GM04503 (cell line): ENCODE data around the gene TTLL13.

ENCODE experiments used
- DNase-seq: peaks from one replicate; pipeline ENCODE4 v3.0.0-alpha.2; 2012; ENCODE audit warnings: low read depth

Gene TTLL13, protein sequence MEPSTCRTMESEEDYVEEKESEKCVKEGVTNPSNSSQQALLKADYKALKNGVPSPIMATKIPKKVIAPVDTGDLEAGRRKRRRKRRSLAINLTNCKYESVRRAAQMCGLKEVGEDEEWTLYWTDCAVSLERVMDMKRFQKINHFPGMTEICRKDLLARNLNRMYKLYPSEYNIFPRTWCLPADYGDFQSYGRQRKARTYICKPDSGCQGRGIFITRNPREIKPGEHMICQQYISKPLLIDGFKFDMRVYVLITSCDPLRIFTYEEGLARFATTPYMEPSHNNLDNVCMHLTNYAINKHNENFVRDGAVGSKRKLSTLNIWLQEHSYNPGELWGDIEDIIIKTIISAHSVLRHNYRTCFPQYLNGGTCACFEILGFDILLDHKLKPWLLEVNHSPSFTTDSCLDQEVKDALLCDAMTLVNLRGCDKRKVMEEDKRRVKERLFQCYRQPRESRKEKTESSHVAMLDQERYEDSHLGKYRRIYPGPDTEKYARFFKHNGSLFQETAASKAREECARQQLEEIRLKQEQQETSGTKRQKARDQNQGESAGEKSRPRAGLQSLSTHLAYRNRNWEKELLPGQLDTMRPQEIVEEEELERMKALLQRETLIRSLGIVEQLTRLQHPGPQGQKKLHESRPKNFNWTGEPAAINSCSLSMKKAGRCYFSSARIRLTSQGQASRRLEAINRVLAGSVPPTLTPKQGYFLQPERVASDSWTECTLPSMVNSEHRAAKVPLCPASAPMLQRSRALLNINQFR

DNA sequence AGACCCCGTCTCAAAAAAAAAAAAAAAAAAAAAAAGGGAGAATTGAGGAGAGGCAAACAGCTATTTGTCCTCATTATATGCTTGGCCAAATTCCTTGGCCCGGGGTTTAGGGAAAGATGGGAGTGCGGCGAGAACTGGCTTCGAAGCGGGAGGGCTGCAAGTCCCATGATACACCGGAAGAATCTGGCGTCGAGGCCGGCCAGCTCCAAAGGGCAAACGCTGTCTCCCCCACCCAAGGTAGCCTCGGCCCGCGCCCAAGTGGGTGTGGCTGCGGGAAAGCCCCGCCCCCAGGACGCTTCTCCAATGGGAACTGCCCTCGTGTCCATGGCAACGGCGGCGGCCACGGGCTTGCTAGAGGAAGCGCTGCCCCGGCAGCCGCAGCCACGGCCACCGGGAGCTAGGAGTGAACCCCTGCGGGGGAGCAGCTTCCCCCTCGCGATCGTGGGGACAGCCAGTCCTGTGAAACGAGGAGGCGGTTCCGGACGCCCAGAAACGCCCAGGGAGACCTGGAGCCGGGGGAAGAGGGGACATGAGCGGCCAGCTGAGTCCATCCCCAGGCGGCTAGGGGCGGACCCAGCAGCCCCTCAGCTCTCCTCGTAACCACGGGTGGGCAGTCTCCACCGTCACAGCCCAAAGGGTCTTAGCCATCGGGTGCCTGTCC is at the start of gene TTLL13:
TTLL13 (plus strand) TSS at position 354 of the 661 bp plus-strand sequence. CDS start 1,075 bp downstream, outside the sequence.
- DNase-seq = no peak

DNA sequence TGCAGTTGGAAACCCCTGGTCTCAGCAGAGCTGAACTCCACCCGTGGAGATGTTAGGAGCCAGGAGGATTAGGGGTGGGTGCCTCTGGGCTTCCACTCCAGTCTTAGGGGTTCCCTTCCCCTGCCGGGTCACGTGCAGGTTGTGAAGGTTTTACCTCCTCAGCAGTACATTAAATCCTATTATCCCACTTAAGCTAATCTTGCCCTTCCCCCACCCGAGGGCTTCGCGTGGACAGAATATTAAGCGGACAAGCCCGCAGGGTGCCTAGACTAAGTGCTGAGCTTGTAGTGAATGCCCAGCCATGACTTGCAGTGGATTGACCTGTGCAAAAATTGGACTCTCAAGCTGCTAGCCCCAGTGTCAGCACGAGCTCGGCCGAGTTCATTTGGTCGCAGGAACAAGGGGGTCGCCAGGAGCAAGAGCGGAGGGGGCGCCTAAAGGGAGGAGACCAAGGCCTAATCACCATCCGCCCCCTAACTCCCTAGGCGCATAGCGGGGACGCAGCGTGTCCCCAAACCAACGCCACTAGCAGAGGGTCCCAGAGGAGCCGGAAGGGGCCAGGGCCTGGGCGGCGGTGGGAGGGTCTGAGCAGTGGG is 48.7 kb upstream of the TTLL13 start:
- DNase-seq = no peak

DNA sequence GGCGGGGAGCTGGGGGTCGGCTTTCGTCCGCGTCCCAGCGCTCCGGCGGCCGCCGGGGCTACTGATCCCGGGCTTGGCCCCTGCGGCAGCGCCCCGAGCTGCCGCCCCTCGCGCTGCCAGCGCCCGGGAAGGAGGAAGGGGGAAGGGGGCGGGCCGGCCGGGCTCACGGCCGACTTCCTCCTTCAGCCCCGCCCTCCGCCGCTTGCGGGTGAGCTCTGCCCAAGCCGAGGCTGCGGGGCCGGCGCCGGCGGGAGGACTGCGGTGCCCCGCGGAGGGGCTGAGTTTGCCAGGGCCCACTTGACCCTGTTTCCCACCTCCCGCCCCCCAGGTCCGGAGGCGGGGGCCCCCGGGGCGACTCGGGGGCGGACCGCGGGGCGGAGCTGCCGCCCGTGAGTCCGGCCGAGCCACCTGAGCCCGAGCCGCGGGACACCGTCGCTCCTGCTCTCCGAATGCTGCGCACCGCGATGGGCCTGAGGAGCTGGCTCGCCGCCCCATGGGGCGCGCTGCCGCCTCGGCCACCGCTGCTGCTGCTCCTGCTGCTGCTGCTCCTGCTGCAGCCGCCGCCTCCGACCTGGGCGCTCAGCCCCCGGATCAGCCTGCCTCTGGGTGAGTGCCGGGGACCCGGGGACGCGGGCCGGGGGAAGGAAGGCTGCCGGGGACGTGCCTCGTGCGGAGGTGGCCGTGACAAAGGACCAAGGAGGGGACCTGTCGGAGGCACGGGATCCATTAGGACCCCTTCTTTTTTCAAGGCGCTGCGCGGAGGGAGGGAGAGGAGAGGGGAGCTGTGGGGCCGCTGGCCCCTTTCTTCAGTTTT is 48.0 kb upstream of the TTLL13 start, which contains the start of gene SEMA4B:
SEMA4B (plus strand) TSS at position 201 of the 814 bp plus-strand sequence; CDS start at position 450, 249 bp downstream.
- DNase-seq = no peak

DNA sequence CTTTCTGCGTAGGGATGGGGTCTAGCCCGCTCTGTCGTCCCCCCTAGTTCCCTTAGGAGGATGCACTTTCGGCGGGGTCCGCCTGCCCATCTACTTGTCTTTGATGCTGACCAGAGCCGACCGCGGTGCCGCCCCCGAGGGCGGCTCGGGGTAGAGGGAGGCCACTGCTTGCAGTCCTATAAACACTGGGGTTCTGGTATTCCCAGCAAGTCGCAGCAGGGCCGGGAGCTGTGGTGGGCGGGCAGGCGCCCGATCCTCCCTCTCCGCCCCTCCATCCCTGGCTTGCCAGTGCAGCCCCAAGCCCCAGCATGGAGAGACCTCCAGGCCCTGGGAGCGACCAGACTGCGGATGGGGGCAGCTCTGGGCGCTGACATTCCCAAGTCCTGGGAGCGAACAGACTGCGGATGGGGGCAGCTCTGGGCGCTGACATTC is 47.4 kb upstream of the TTLL13 start:
- DNase-seq = no peak

DNA sequence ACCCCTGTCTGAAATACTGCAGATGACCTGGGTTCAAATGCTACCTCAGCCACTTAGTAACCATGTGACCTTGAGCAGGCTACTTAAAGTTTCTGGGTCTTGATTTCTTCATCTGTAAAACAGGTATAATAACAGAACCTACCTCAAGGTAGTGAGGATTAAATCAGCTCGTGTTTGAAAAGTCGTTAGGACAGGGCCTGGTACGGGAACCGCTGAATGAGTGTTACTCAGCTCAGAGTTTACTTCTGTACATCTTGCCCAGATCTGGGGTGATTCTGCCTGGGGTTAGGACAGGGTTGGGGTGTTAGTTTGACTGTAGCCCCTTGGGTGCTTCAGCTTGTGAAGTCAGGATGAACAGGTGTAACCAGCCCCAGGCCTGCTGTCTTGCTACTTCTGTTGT is 46.4 kb upstream of the TTLL13 start:
- DNase-seq = no peak

DNA sequence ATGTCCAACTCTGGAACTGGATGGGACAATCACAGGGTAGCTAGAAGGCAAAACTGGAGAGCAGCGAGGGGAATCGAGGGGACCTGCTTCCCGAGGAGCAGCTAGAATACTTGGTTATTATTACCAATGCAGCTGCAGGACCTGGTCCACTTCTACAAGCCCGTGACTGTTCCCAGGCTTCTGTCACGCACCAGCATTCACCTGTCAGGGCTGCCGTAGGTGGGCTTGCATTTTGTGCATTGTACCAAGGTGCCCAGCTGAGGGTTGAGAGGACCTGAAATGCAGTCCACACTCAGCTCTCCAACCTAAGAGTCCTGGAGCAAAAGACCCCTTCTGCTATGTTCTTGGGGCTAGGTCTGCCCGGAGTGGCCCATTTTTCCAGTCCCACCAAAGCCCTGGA is 45.9 kb upstream of the TTLL13 start:
- DNase-seq = no peak

DNA sequence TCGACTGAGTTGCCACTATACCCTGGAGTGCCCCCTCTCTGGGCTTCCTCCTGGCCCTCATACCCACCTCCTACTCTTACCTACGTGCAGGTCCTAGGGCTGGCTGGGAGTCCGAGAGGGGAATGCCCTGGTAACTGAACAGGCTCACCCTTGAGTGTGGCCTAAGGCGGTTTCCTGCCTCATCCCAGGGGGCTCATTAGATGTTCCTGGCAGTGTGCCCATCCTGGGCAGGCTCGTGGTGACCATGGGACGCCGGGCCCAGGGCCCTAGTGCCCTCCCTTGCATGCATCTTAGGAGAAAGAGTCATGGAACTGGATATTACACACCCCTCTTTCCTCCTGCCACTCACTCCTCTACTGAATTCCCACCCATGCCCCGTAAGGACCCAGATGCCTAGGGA is 45.4 kb upstream of the TTLL13 start:
- no peak for DNase-seq

DNA sequence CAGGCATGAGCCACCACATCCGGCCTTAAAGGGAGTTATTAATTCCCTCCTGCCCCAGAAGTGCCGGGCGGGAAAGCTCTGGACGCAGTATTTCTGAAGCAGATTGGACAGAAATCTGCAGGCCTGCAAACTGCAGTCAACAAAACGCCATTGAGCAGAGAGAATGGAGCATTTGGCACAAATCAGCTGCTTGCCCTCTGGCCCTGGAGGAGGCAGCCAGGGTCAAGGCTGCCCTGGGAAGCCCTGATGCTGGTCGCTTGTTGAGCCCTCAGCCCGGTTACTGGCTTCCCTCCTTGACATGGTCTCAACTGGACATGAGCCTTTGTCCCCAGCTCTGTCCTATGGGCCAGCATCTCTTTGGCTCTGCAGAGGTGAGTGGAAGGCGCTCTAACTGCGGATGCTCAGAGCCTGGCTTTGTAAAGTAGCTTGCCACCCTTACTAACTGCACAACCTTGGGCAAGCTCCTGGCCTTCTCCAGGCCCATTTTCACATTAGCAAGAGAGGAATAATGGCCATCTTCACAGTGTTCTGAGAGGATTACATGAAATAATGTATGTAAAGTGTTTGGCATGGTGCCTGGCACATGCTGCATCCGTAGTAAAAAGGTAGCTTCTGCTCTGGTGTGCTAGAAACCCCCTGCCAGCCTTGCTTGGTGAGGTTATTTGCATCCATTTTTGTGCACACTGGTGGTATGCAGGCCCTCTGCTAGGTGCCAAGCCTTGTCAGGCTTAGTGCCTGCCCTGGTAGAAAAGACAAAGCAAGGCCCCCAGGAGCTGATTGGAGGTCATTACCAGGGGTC is 44.1 kb upstream of the TTLL13 start:
- DNase-seq = no peak

DNA sequence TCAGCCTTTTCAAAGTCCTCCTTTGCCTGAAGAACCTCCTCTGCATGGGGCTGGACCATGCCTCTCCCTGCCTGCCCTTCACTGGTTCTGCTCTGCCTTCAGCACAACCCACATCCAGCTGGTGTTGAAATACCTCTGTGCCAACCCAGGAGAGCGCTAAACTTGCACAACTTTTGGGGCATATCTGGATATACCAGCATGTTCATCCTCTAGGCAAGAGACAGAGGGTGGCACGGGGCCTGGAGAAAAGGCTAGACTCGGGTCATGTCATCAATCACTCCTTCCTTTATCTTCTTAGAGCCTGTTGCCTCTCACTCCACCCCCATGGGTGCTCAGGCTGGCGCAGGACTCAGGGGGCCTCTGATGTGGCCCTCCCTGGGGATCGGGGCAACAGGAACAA is 43.5 kb upstream of the TTLL13 start:
- no peak for DNase-seq

DNA sequence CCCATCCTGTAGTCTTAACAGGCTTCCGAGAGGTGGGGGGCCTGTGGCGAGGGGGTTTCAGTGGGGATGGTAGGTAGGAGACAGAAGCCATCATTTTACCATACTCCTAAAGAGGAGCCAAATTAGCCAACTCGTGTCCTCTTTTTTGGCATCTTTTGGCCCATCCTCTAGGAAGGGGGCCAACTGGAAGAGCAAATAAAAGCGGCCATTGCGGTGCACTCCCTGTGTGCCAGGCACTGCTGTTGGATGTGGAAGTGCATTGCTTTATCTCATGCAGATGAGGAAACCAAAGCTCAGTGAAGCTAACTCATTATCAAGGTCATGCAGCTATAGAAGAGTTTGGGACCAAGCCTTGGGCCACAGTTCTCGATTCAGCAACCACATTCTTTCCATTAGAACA is 42.1 kb upstream of the TTLL13 start:
- no peak for DNase-seq

DNA sequence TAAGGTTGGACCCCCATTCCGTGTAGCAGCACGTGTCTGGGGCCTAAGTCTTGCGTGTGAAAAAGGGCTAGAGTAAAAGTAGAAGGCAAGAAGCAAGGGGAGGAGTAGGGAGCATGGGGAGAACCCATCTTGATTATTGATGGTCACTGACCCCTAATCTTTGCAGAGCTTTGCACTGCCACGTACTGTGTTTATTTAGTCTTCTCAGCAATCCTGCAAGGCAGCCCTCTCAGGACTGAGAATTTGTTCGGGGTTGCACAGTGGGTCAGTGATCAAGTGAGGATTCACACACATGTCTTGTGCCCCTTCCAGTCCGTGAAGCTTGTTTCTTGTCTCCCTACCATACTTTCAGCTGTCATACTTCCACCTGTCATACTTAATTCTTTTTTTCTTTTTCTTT is 41.0 kb upstream of the TTLL13 start:
- DNase-seq = no peak

DNA sequence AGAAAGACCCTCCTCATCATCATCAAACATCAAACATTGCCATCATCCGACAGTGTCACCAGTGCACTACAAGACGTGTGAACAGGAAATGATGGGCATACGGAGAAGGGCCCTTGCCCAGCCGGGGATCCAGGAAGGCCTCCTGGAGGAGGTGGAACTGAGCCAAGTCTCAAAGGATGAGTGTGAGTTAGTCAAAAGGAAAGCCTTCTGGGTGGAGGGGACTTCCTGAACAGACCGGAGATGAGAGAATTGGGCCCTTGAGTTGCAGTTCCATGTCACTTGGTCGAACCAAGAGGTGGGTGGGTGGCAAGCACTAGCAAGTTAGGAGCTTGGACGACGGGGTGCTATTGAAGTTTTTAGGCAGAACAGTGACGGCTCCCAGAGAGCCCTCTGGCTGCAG is 39.8 kb upstream of the TTLL13 start:
- DNase-seq = no peak

DNA sequence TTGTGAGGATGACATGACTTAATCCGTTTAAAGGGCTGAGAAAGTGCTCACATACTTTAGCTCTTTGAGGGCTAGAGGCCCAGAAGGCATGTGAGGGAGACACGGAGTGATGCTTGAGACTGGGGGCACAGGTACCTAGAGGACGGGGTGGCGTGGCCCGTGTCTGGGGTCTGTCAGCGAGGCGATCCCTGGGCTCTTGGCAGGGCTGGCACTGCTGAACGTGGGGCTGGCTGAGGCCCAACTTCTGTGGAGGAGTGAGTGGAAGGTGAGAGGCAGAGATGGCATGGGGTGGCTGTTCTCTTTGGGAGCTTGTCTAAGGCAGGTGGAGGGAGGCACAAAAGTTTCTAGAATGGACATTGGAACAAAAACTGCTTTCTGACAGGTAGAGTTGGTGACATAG is 38.8 kb upstream of the TTLL13 start:
- DNase-seq = no peak

DNA sequence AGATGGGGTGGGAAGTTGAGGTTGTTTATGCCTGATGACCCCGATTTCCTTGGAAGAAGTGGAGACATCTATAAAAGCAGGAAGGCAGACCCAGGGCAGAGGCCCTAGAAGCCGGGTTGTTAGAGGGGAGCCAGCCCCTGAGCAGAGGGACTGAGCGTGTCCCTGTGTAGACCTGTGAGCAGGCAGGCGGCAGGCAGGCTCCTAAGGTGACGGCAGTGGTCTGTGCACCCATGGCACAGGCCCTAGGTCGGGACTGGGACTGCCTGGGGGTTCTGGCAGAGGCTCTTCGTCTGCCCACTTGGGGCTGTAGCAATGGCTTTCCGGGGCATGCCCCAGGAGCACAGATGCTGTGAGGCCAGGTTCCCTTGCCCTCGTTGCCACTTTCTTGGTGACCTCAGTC is 38.3 kb upstream of the TTLL13 start:
- no peak for DNase-seq

DNA sequence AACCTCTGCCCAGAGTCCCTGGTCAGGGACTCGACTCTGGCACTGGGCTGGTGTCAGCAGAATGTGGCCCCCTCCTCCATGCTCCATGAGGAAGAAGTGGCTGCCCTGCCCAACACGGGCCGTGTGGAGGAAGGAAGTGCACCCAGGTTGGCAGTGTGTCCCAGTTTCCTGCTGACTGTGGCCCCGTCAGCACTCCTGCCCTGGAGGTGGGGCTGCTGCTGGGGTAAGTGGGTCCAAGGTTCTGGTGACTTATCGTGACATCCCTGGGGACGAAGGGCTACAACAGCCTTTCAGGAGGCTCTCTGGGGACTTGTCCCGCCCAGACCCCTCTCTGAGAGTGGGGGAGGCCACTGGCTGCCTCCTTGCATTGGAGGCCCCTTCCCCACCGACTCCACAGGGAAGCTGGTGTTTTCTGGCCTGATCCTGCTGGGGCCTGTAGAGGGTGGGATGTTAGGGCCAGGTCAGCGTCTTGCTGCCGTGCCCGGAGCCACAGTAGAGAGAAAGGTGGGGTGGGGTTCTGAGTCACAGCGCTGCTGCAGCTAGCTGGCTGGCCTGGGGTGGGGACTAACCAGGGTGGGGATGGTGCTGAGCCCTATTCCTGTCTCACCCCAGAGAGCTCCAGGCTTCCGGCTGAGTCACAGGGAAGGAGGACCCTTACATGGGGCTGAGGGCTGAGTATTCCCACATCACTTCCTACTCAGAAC is 37.8 kb upstream of the TTLL13 start:
- DNase-seq = no peak

DNA sequence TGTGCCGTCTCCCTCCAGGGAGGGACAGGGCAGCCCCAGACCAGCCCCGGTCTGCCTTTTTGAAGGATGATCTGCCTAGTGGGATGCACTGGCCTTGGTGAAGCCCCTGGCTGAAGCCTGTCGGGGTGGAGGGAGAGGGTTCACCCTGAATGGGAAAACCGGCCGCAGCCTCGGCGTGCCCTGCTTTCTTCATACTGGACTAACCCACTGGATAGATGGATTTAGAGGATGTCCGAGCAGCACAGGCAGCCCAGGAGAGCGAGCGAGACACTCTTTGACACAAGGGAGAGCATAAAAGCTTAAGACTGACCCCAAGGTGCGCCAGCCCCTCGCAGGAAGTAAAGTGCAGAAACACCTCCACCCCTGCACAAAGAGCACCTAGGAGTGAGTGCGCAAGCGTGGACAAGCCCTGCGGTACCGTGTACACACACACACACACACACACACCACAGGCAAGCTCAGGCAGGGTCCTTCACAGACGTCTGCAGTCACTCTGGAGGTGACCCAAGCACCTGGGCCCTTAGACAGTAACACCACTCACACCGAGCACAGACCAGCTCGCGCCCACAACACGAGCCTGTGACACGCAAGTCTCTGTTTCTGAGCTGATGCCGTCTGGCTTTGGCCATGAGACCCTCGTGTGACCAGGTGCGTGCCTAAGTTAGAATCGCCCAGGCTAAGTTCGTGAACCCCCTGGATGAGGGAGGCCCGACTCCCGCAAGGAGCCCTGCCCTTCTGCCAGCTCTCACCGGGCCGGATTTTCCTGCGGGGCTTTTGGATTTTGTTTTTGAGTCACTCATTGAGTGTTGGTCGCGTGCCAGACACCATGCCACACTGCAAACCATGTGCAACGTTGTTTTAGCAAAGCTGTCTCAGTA is 36.9 kb upstream of the TTLL13 start:
- no peak for DNase-seq

DNA sequence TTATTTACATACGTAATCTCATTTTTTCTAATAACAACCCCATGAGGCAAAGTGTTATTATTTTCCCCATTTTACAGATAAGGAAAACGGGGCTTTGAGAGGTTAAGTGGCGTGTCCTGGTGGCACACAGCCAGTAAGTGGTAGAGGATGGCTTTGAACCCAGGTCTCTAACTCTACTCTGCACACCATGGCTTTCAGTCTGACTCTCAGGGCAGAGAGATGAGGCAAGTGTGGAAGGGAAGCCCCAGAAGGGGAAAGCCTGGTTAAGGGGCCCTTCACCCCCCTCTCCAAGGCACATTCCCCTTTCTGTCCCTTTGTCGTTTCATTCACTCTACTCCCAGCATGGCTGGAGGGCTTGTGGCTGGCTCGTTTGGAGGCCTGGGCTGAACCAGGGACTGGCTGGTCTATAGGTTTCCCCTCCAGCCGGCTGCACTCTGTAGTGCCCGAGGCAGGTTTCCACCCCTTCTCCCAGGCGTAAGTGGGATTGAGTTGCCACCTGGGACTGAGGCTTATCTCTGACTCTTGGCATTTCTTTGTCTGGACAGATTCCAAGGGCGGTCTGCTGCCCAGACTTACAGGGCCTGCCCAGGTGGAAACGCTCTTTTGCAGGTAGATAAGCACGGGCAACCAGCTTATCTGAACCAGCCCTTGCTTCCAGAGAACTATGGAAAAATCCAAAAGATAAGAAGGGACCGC is 36.1 kb upstream of the TTLL13 start:
- DNase-seq = no peak

DNA sequence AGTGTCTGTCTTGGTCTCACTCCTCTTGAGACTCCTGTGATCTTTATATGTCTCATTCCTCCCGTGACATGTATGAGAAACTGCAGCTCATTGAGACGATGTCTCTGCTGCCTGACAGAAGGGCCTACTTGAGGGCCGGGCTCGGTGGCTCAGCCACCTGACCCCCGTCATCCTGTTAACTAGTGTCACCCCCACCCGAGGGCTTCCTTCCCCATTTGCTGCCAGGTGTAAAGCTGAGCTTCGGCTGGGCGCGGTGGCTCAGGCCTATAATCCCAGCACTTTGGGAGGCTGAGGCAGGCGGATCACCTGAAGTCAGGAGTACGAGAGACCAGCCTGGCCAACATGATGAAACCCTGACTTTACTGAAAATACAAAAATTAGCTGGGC is 35.5 kb upstream of the TTLL13 start:
- no peak for DNase-seq
